Lung (tissue), 12 donors: Measurements from ENCODE around the gene MICAL2. TPM values are rescaled to one million over a fixed set of nuclear protein-coding genes. Genes with fewer than 3 reads are reported as not detected.

ENCODE experiments used
- ATAC-seq: fragments of 200-7000 bp; cut with Tn5 transposase; one replicate; pipeline ENCODE4 v1.9.1; 2020; ENCODE audit warnings: moderate number of reproducible peaks; ENCODE audit not compliant: insufficient read depth, low FRiP score
- DNase-seq, 3 donors: peaks; one replicate each; pipeline ENCODE4 v3.0.0-alpha.2; 2013 to 2017
- H3K27ac ChIP-seq, 2 donors: one replicate each; pipeline ENCODE4 v1.5.1; 2013; ENCODE audit warnings: mild to moderate bottlenecking in 2 of 2, moderate library complexity in 2 of 2, control low read depth in 1 of 2, inconsistent platforms in 1 of 2, low read depth in 1 of 2, low read length in 1 of 2
- H3K27me3 ChIP-seq, 3 donors: one replicate each; pipeline ENCODE4 v1.5.1; 2013; ENCODE audit warnings: low read length in 2 of 3; ENCODE audit not compliant: control insufficient read depth in 3 of 3, insufficient read depth in 3 of 3
- H3K36me3 ChIP-seq, 4 donors: one replicate each; pipeline ENCODE4 v1.5.1; 2013; ENCODE audit warnings: low read length in 4 of 4, mild to moderate bottlenecking in 1 of 4, moderate library complexity in 1 of 4; ENCODE audit not compliant: control insufficient read depth in 4 of 4, insufficient read depth in 4 of 4
- H3K4me1 ChIP-seq, 5 donors: one replicate each; pipeline ENCODE4 v1.5.1; 2013; ENCODE audit warnings: low read length in 5 of 5, mild to moderate bottlenecking in 2 of 5, moderate library complexity in 1 of 5; ENCODE audit not compliant: control insufficient read depth in 5 of 5, insufficient read depth in 5 of 5
- H3K4me3 ChIP-seq: one replicate; pipeline ENCODE4 v1.5.1; 2013; ENCODE audit warnings: mild to moderate bottlenecking, control low read depth, moderate library complexity
- H3K9ac ChIP-seq, 2 donors: one replicate each; pipeline ENCODE4 v1.5.1; 2013; ENCODE audit warnings: low read length in 2 of 2, control low read depth in 1 of 2; ENCODE audit not compliant: insufficient read depth in 1 of 2
- H3K9me3 ChIP-seq, 4 donors: one replicate each; pipeline ENCODE4 v1.5.1; 2013; ENCODE audit warnings: low read length in 3 of 4, mild to moderate bottlenecking in 1 of 4, moderate library complexity in 1 of 4; ENCODE audit not compliant: control insufficient read depth in 4 of 4, insufficient read depth in 3 of 4
- WGBS, 2 donors: extraction: QIAGEN DNeasy Blood & Tissue Kit; methylation state at CpG; one replicate each; pipeline ENCODE4 v1.1.7; 2013; 5-methylcytosine and 5-hydroxymethylcytosine counted together
- polyA plus RNA-seq, 2 donors: library from polyadenylated mRNA; stranded (reverse); fragments of 200-250 nt; gene quantifications; one replicate each; pipeline ENCODE4 v1.2.1, GENCODE V29; 2013
- total RNA-seq, 2 donors: library from RNA; depleted of rRNA in 1 of 2; stranded (reverse); fragments of >200 nt in 1 of 2; gene quantifications; one replicate each; pipeline ENCODE4 v1.2.1, GENCODE V29; 2014 to 2021
- TF ChIP-seq, protein P1 (sequence below): IDR thresholded peaks from 2 replicates; pipeline ENCODE4 v1.5.1; 2012; ENCODE audit warnings: mild to moderate bottlenecking; ENCODE audit errors: control extremely low read depth, extremely low read depth
- donor health status: control.
- donor health status: control.
- donor health status: Bipolar disorder and iron deficiency.
- donor health status: healthy.
- donor health status: DM: yes; HTN: yes; CAD: no.

The MICAL2 gene
- total and polyA plus RNA-seq, 4 donors = 38.2 to 218 (median 99.6) TPM

DNA sequence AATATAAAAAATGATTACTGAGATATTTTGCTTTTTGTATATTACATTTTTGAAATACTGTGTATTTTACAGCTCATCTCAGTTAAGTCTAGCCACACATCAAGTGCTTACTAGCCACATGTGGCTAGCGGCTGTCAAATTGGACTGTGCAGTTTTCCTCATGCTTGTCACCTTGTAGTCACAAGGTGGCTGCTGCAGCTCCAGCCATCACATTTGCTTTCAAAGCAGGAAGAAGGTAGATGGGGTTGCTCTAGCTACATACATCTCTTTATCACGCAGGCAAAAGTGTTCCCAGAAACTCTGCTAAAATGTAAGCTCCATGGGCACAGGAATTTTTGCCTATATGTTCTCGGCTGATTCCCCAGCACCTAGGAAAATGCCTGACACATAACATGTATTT, 61.5 kb downstream of the MICAL2 start:
- TF ChIP-seq, protein P1, sequence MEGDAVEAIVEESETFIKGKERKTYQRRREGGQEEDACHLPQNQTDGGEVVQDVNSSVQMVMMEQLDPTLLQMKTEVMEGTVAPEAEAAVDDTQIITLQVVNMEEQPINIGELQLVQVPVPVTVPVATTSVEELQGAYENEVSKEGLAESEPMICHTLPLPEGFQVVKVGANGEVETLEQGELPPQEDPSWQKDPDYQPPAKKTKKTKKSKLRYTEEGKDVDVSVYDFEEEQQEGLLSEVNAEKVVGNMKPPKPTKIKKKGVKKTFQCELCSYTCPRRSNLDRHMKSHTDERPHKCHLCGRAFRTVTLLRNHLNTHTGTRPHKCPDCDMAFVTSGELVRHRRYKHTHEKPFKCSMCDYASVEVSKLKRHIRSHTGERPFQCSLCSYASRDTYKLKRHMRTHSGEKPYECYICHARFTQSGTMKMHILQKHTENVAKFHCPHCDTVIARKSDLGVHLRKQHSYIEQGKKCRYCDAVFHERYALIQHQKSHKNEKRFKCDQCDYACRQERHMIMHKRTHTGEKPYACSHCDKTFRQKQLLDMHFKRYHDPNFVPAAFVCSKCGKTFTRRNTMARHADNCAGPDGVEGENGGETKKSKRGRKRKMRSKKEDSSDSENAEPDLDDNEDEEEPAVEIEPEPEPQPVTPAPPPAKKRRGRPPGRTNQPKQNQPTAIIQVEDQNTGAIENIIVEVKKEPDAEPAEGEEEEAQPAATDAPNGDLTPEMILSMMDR = no peak
- H3K36me3 ChIP-seq = peaks cover 0 to 4% (median 1%) of the 10 kb centered on the region in 4 donors
- DNase-seq = no peak
- no peak overlapping the region for H3K4me3 ChIP-seq
- peaks cover 0 to 2% (median 0%) of the 10 kb centered on the region in 4 donors for H3K9me3 ChIP-seq
- no peak overlapping the region for H3K27ac ChIP-seq
- no peaks in the 10 kb centered on the region for H3K27me3 ChIP-seq
- no peak overlapping the region for H3K9ac ChIP-seq
- 97 to 98% methylated on average over 3 of the region's 3 CpGs for WGBS, 2 donors
- H3K4me1 ChIP-seq = peaks cover 0 to 28% (median 8%) of the 10 kb centered on the region in 5 donors
- ATAC-seq = no peak

DNA sequence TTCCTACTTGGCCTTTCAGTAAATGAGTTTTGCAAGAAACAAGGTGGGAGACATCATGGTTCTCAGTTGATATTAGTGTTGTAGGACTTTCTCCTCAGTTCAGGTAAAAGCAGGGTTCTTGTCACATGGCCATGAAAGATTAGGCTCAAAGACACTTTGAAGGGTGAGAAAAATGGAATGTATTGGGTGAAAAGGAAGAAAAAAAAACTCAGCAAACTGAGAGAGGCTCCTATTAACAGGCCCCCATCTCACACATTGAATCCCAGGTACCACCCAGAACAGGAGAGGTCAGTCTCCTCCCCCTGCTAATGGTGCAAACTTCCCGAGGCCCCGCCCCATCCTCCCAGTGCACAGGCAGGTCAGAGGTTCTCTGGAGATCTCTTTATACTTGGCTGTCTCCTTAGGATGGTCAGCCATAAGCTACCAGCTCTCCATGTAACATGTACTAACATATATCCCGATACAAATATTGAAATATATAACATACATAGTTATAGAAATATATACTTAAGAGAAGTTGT, 62.2 kb downstream of the MICAL2 start:
- DNase-seq (no peak), ATAC-seq (no peak)
- H3K9ac ChIP-seq = no peak overlapping the region
- H3K4me3 ChIP-seq = no peak overlapping the region
- WGBS, 2 donors = 82 to 85% methylated on average over 3 of the region's 3 CpGs
- no peak overlapping the region for H3K27ac ChIP-seq
- peaks cover 0 to 23% (median 5%) of the 10 kb centered on the region in 5 donors for H3K4me1 ChIP-seq
- H3K27me3 ChIP-seq = no peaks in the 10 kb centered on the region
- TF ChIP-seq, protein P1 = no peak
- peaks cover 0 to 2% (median 0%) of the 10 kb centered on the region in 4 donors for H3K9me3 ChIP-seq
- peaks cover 0 to 4% (median 1%) of the 10 kb centered on the region in 4 donors for H3K36me3 ChIP-seq

DNA sequence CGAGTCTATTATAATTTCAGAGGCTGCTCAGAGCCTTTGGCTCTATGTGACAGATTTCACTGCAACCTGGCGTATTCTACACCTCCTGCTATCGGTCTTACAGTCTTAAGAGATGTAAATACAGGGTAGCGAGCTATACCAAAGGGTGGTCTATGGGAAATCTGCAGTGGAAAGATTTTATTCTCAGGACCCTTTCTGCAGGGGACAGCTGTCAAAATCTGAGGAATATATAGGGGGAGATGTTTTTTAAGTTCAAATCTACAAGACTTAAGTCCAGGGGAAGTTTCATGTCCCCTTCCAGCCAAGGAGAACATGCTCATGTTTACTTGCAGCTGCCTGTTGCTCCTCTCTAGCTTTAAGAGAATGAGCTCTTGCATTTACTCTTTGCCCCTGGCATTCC, 62.7 kb downstream of the MICAL2 start:
- Histone ChIP-seq H3K36me3 (peaks cover 0 to 4% (median under 1%) of the 10 kb centered on the region in 4 donors), H3K4me3 (no peak overlapping the region), H3K9ac (no peak overlapping the region), H3K27me3 (no peaks in the 10 kb centered on the region), H3K9me3 (peaks cover 0 to 2% (median 0%) of the 10 kb centered on the region in 4 donors), H3K27ac (peak overlapping the region in 1 of 2 donors; percentile 4), H3K4me1 (peaks cover 0 to 18% (median 8%) of the 10 kb centered on the region in 5 donors)
- ATAC-seq (no peak), DNase-seq (no peak)
- 89 to 90% methylated on average over 4 of the region's 4 CpGs for WGBS, 2 donors
- TF ChIP-seq, protein P1 = no peak

DNA sequence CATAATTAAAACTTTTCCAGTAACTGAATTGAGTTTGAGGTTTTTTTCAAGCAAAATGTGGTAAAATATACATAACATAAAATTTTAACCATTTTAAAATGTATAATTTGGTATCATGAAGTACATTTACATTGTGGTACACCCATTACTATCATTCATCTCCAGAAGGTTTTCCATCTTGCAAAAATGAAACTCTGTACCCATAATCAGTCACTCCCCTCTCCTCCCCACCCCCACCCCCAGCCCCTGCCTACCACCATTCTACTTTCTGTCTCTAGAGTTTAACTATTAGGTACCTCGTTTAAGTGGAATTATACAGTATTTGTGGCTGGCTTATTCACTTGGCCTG, 63.7 kb downstream of the MICAL2 start:
- Histone ChIP-seq H3K9me3 (peaks cover 0 to 2% (median 0%) of the 10 kb centered on the region in 4 donors), H3K9ac (no peak overlapping the region), H3K27ac (no peak overlapping the region), H3K4me1 (peaks cover 0 to 16% (median 9%) of the 10 kb centered on the region in 5 donors), H3K36me3 (peaks cover 0 to 4% (median 0%) of the 10 kb centered on the region in 4 donors), H3K4me3 (no peak overlapping the region), H3K27me3 (no peaks in the 10 kb centered on the region)
- 17 to 45% methylated on average over 1 of the region's 1 CpG for WGBS, 2 donors
- TF ChIP-seq, protein P1 = no peak
- ATAC-seq (no peak), DNase-seq (no peak)
